GM21367 (cell line): Measurements from ENCODE around the gene FAN1.

Source experiments
- ATAC-seq: cut with Tn5 transposase; IDR thresholded peaks from one replicate; pipeline ENCODE4 v1.9.1; 2021; ENCODE audit not compliant: unreplicated experiment

Gene FAN1

DNA sequence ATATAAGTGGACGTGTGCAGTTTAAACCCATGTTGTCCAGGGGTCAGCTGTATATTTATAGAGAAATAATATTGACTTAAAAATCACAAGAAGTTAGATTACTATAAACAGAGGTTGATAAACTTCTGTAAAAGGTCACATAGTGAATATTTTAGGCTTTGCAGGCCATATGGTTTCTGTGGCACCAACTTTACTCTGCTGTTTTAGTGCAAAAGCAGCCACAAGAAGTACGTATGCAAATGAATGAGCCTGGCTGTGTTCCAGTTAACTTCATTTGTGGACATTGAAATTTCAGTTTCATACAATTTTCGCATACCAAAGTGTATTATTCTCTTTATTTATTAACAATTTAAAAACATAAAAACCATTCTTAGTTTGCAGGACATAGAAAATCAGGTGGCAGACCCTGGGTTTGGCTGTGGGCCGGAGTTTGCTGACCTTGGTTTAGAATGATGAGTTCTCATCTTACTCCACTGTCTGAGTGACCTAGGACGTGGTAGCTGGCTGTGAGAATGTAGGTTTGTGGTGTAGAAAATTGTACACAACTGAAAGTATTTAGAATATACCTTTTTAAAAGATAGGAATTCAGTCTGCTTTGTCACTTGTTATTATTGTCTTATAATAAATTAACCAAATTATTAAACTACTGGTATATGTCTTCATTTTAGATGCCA, 16.3 kb downstream of the FAN1 start:
- no peak for ATAC-seq

- no peak for ATAC-seq
These were observed 17.4 kb downstream of the FAN1 start for GRCh38 chr15:30921106-30921505.

DNA sequence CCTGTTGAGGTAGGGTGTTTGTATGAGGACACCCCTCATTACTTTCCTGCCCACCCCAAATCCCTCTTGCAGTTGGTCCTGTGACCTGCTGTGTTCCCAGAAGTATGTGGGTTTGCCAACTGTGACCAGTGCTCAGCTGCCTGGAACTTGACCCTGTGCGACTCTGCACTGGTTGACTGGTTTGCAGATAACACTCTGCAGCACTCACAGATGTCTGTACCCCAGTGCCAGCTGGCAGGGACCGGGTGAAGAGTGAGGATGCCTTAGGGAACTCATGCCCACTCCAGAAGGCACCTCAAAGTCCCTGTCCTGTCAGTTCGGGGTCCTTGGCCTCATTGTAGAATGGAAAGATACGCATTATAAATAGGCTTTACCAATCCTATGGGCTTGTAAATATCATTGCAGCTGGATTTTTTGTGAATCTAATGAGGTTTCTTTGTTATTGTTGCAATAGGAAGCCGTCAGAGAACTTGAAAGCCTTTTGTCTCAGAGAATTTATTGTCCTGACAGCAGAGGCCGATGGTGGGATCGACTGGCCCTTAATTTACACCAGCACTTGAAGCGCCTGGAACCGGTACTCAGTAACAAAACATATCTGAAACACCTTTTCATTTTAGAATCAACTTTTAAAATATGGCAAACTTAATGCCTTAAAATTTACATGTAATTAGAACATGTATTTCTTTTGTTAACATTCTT, 18.2 kb downstream of the FAN1 start:
- no peak for ATAC-seq

GRCh38 chr15:30922480-30923311, 19.0 kb downstream of the FAN1 start:
- no peak for ATAC-seq

DNA sequence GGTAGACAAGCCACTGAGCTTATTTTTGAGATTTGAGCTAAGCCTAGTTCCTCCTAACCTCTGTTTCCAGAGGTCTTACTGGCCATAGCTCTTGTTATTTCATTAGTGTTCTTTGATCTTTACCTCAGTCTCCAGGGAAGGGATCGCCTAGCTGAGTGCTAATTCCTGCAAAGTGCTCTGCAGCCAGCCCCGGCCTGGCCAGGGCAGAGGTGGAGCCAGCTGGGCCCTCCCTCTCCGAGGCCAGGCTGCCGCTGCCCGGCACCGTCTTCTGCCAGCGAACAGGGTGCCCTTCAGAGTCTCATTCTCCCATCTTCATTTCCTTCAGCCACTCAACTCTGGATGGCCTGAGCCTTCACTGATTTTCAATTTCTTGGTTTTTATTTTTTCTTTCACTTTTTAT, 19.7 kb downstream of the FAN1 start:
- ATAC-seq = no peak

DNA sequence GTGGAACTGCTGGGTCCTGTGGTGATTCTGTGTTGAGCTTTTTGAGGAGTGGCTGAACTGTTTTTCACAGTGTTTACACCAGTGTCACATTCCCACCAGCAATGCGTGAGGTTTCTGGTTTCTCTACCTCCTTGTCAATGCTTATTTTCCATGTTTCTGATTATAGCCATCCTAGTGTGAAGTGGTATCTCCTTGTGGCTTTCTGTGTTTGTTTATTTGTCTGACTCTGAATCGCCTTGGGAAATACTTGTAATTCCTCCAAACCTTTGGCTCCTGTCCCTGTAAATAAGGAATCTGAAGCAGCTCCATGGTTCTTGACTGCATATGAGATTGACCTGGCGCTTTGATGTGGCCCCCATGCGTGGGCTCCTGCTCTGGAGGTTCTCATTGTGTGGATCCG, 20.6 kb downstream of the FAN1 start:
- no peak for ATAC-seq

DNA sequence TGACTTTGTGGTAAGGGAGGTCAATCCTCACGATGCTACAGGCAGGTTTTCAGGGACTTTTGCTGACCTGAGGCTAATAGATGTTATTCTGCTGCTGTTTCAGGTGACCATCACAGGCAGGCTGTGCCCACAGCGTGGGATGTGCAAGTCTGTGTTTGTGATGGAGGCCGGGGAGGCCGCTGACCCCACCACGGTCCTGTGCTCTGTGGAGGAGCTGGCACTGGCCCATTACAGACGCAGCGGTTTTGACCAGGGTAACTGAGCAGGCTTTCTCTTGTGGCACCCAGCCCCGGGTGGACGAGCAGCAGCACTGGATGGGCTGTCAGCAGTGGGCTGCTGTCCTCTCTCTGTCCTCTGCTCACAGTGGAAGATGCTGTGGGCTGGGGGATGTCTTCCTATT, 22.0 kb downstream of the FAN1 start:
- no peak for ATAC-seq

- no peak for ATAC-seq
These were observed 22.4 kb downstream of the FAN1 start for GRCh38 chr15:30926161-30926560.

DNA sequence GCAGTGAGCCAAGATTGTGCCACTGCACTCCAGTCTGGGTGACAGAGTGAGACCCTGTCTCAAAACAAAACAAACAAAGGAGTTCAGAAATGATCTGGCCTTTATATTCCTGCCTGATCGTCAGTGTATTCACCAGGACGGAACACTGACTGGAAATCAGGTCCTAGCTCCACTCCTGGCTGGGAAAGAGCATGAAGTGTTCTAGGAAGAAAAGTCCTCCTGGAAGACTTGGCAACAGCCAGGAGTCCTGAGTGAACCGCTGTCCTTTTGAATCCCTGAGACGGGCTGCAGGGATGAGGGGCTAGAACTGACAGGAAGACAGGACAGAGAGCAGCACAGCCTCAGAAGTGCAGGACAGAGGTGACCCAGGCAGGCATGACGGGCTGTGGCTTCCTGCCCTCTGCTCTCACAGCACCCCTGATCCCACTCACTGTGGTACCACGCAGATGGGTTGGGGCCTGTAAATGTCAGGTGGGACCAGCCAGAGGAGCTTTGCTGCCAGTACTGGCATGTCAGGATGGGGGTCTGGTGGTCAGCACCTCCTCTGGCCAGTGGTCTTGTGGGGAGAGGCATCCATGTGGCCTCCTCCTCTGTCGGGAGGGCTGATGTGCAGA, 23.5 kb downstream of the FAN1 start:
- no peak for ATAC-seq

GRCh38 chr15:30928076-30928475, 24.4 kb downstream of the FAN1 start:
- no peak for ATAC-seq

DNA sequence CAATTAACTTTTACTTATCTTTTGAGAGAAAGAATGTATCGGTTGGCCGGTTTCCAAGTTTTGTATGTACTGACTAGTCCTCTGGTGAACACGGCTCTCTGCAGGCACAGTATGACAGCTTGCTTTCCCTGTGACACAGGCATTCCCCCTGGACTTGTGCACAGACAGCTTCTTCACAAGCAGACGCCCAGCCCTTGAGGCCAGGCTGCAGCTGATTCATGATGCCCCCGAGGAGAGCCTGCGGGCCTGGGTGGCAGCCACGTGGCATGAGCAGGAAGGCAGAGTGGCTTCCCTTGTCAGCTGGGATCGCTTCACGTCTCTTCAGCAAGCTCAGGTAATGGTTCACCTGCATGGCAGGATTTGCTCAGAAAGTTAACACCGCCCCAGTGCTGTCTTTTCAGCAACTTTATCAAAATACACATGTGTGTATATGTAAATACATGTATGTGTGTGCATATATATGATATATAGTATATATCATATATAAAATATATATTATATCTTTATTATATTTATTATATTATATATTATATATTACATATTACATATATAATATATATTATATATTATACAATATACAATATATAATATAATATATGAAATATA, 25.5 kb downstream of the FAN1 start:
- ATAC-seq = no peak

- no peak for ATAC-seq
These were observed 26.3 kb downstream of the FAN1 start for GRCh38 chr15:30929982-30930381.

GRCh38 chr15:30930422-30930821, 26.7 kb downstream of the FAN1 start:
- ATAC-seq = no peak

- no peak for ATAC-seq
These were observed 29.6 kb downstream of the FAN1 start for GRCh38 chr15:30933293-30933692.

- ATAC-seq = no peak
These were observed 35.4 kb downstream of the FAN1 start for GRCh38 chr15:30939161-30939560.

- ATAC-seq = no peak
These were observed 36.6 kb downstream of the FAN1 start for GRCh38 chr15:30940359-30940758.

- no peak for ATAC-seq
These were observed 37.8 kb downstream of the FAN1 start for GRCh38 chr15:30941520-30941919.

- ATAC-seq = no peak
These were observed 40.1 kb downstream of the FAN1 start for GRCh38 chr15:30943654-30944335.

DNA sequence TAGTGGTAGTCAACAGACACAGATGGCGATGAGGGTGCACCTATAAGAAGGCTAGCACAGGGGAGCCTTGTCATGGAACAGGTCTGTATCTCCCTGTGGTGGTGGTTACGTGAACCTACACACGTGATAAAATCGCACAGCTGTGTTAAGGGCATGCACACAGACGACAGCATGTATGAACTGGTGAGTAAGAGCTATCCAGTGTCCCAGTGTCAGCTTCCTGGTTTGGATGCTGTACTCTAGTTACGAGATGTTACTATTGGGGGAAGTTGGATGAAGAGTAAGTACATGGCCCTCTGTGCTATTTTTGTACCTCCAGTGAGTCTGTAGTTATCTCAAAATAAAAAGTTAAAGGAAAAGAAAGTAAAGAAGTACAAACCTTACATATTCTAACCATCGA, 49.5 kb downstream of the FAN1 start:
- ATAC-seq = no peak

DNA sequence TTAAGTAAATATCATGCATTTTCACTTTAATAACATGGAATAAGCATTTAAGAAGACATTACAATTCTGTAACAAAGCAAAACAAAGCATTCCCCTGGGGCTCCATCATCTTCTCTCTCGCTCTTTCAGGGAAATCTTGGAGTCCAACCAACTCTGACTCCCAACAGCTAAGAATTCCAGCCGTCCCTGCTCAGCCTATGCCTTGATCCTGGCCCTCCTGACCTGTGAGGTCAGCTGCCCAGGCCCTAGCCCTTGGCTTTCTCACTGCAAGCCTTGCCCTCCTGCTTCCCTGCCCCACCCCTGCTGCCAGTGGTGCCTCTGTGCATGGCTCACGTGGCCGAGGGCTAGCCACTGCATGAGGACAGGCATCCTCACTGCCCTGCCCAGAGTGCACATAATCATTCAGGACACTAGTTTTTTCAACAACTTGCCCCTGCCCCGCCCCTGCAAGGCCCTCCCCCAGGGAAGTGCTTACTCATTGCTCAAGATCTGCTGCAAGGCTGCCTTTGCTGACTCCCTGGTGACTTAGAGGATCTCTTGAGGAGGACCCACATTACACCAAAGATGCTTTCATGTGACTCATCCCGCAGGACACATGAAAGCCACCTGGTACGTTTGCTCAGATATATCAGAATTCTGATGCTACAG, 50.1 kb downstream of the FAN1 start:
- ATAC-seq = no peak
